ENCODE measurements around the gene TMEM135.
"Not testable (repeated sequence)": the region's sequence is repeated elsewhere in the genome, so short reads cannot be mapped to it uniquely, and the experiment has no call there.

The TMEM135 gene

GRCh38 chr11:87144252-87144651 is 106.5 kb downstream of the TMEM135 start:
- Histone ChIP-seq H3K9me3 (no peaks in the 10 kb centered on the region), H3K27me3 (no peaks in the 10 kb centered on the region), H3K4me1 (no peaks in the 10 kb centered on the region), H3K36me3 (no peaks in the 10 kb centered on the region), H3K4me3 (ENCODE audit: low read depth, low read length) (no peak overlapping the region)
- no peak for TF ChIP-seq CTCF (IDR thresholded peaks at IDR 0.05; ENCODE audit: low read depth, low read length)
- no peak for DNase-seq

- Histone ChIP-seq H3K4me1 (no peaks in the 10 kb centered on the region), H3K36me3 (no peaks in the 10 kb centered on the region), H3K9me3 (no peaks in the 10 kb centered on the region), H3K4me3 (ENCODE audit: low read depth, low read length) (no peak overlapping the region), H3K27me3 (no peaks in the 10 kb centered on the region)
- DNase-seq: no peak
- TF ChIP-seq CTCF (IDR thresholded peaks at IDR 0.05; ENCODE audit: low read depth, low read length): no peak
Observed at GRCh38 chr11:87148749-87149148, 111.0 kb downstream of the TMEM135 start.

DNA sequence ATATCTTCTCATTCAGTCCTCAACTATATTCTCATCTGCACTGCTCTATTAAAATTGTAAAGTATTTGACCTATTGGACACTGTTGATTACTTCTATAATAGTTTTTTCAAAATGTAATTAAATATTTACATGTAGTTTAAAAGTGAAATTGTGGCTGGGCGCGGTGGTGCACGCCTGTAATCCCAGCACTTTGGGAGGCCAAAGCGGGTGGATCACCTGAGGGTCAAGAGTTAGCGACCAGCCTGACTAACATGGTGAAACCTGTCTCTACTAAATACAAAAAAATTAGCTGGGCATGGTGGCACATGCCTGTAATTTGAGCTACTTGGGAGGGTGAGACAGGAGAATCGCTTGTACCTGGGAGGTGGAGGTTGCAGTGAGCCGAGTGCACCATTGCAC is 112.0 kb downstream of the TMEM135 start:
- H3K27me3 ChIP-seq; H3K9me3 ChIP-seq; H3K4me1 ChIP-seq; H3K4me3 ChIP-seq (ENCODE audit: low read depth, low read length); DNase-seq; H3K36me3 ChIP-seq: not testable (repeated sequence)

GRCh38 chr11:87150936-87151335 is 113.2 kb downstream of the TMEM135 start:
- Histone ChIP-seq H3K4me3 (ENCODE audit: low read depth, low read length) (no peak overlapping the region), H3K4me1 (no peaks in the 10 kb centered on the region), H3K36me3 (no peaks in the 10 kb centered on the region), H3K9me3 (no peaks in the 10 kb centered on the region), H3K27me3 (no peaks in the 10 kb centered on the region)
- no peak for TF ChIP-seq CTCF (IDR thresholded peaks at IDR 0.05; ENCODE audit: low read depth, low read length)
- DNase-seq: no peak

- Histone ChIP-seq H3K4me1 (no peaks in the 10 kb centered on the region), H3K9me3 (no peaks in the 10 kb centered on the region), H3K27me3 (no peaks in the 10 kb centered on the region), H3K4me3 (ENCODE audit: low read depth, low read length) (no peak overlapping the region), H3K36me3 (no peaks in the 10 kb centered on the region)
- TF ChIP-seq CTCF (IDR thresholded peaks at IDR 0.05; ENCODE audit: low read depth, low read length): no peak
- no peak for DNase-seq
Observed at GRCh38 chr11:87154246-87154645, 116.5 kb downstream of the TMEM135 start.

GRCh38 chr11:87156970-87157369 is 119.2 kb downstream of the TMEM135 start:
- Histone ChIP-seq H3K4me3 (ENCODE audit: low read depth, low read length) (no peak overlapping the region), H3K9me3 (no peaks in the 10 kb centered on the region), H3K27me3 (no peaks in the 10 kb centered on the region), H3K36me3 (no peaks in the 10 kb centered on the region), H3K4me1 (no peaks in the 10 kb centered on the region)
- no peak for TF ChIP-seq CTCF (IDR thresholded peaks at IDR 0.05; ENCODE audit: low read depth, low read length)
- no peak for DNase-seq

- not testable (repeated sequence) for H3K36me3 ChIP-seq; H3K9me3 ChIP-seq; DNase-seq; H3K4me3 ChIP-seq (ENCODE audit: low read depth, low read length); H3K4me1 ChIP-seq; H3K27me3 ChIP-seq
Observed at GRCh38 chr11:87169076-87169475, 131.3 kb downstream of the TMEM135 start.

Measured in BE2C (cell line).